Measurements from ENCODE around the gene FOXQ1. TPM values are rescaled to one million over a fixed set of nuclear protein-coding genes. Genes with fewer than 3 reads are reported as not detected.

Gene FOXQ1
- total and polyA plus RNA-seq, 2 donors: 0.42 to 6.3 TPM

GRCh38 chr6:1267790-1268762, 43.8 kb upstream of the FOXQ1 start:
- Histone ChIP-seq H3K4me1 (ENCODE audit: control insufficient read depth in 2 of 2, insufficient read depth in 2 of 2, low read length in 2 of 2) (no peaks in the 10 kb centered on the region), H3K27me3 (ENCODE audit: control insufficient read depth in 2 of 2, insufficient read depth in 1 of 2, low read length in 1 of 2) (peaks cover 0 to 2% of the 10 kb centered on the region in 2 donors)
- 92% methylated on average over 18 of the region's 18 CpGs for WGBS

GRCh38 chr6:1271071-1271763, 40.7 kb upstream of the FOXQ1 start:
- Histone ChIP-seq H3K4me3 (ENCODE audit: low read length in 2 of 2) (no peak overlapping the region), H3K27me3 (ENCODE audit: control insufficient read depth in 2 of 2, insufficient read depth in 1 of 2, low read length in 1 of 2) (no peaks in the 10 kb centered on the region), H3K27ac (ENCODE audit: low read depth in 1 of 2, low read length in 1 of 2) (no peak overlapping the region), H3K36me3 (ENCODE audit: control insufficient read depth in 2 of 2, insufficient read depth in 2 of 2, low read length in 1 of 2) (no peaks in the 10 kb centered on the region), H3K9me3 (ENCODE audit: control insufficient read depth in 2 of 2, insufficient read depth in 1 of 2, low read length in 1 of 2) (peaks cover 0 to 8% of the 10 kb centered on the region in 2 donors), H3K4me1 (ENCODE audit: control insufficient read depth in 2 of 2, insufficient read depth in 2 of 2, low read length in 2 of 2) (no peaks in the 10 kb centered on the region)
- no peak for DNase-seq (ENCODE audit: low read depth in 6 of 9, low spot score in 9 of 9)
- WGBS: 97% methylated on average over 11 of the region's 11 CpGs

More at GRCh38 chr6:1267790-1268762, 43.8 kb upstream of the FOXQ1 start:
- no peak overlapping the region for H3K4me3 ChIP-seq (ENCODE audit: low read length in 2 of 2)
- no peak for DNase-seq (ENCODE audit: low read depth in 6 of 9, low spot score in 9 of 9)
- H3K27ac ChIP-seq (ENCODE audit: low read depth in 1 of 2, low read length in 1 of 2): no peak overlapping the region
- H3K9me3 ChIP-seq (ENCODE audit: control insufficient read depth in 2 of 2, insufficient read depth in 1 of 2, low read length in 1 of 2): peaks cover 0 to 8% of the 10 kb centered on the region in 2 donors
- no peaks in the 10 kb centered on the region for H3K36me3 ChIP-seq (ENCODE audit: control insufficient read depth in 2 of 2, insufficient read depth in 2 of 2, low read length in 1 of 2)

- no peak overlapping the region for H3K27ac ChIP-seq (ENCODE audit: low read depth in 1 of 2, low read length in 1 of 2)
- peaks cover 0 to 10% of the 10 kb centered on the region in 2 donors for H3K27me3 ChIP-seq (ENCODE audit: control insufficient read depth in 2 of 2, insufficient read depth in 1 of 2, low read length in 1 of 2)
- H3K4me1 ChIP-seq (ENCODE audit: control insufficient read depth in 2 of 2, insufficient read depth in 2 of 2, low read length in 2 of 2): no peaks in the 10 kb centered on the region
- no peak overlapping the region for H3K4me3 ChIP-seq (ENCODE audit: low read length in 2 of 2)
- no peaks in the 10 kb centered on the region for H3K36me3 ChIP-seq (ENCODE audit: control insufficient read depth in 2 of 2, insufficient read depth in 2 of 2, low read length in 1 of 2)
- WGBS: 88% methylated on average over 5 of the region's 5 CpGs
- no peaks in the 10 kb centered on the region for H3K9me3 ChIP-seq (ENCODE audit: control insufficient read depth in 2 of 2, insufficient read depth in 1 of 2, low read length in 1 of 2)
- DNase-seq (ENCODE audit: low read depth in 6 of 9, low spot score in 9 of 9): no peak
Observed at GRCh38 chr6:1278061-1278720, 33.7 kb upstream of the FOXQ1 start.

GRCh38 chr6:1279065-1279464, 32.8 kb upstream of the FOXQ1 start:
- Histone ChIP-seq H3K36me3 (ENCODE audit: control insufficient read depth in 2 of 2, insufficient read depth in 2 of 2, low read length in 1 of 2) (no peaks in the 10 kb centered on the region), H3K9me3 (ENCODE audit: control insufficient read depth in 2 of 2, insufficient read depth in 1 of 2, low read length in 1 of 2) (no peaks in the 10 kb centered on the region), H3K4me1 (ENCODE audit: control insufficient read depth in 2 of 2, insufficient read depth in 2 of 2, low read length in 2 of 2) (no peaks in the 10 kb centered on the region), H3K27ac (ENCODE audit: low read depth in 1 of 2, low read length in 1 of 2) (no peak overlapping the region), H3K4me3 (ENCODE audit: low read length in 2 of 2) (no peak overlapping the region), H3K27me3 (ENCODE audit: control insufficient read depth in 2 of 2, insufficient read depth in 1 of 2, low read length in 1 of 2) (peaks cover 0 to 10% of the 10 kb centered on the region in 2 donors)
- WGBS: 92% methylated on average over 4 of the region's 4 CpGs
- DNase-seq (ENCODE audit: low read depth in 6 of 9, low spot score in 9 of 9): no peak

GRCh38 chr6:1280666-1281300, 31.1 kb upstream of the FOXQ1 start:
- Histone ChIP-seq H3K4me1 (ENCODE audit: control insufficient read depth in 2 of 2, insufficient read depth in 2 of 2, low read length in 2 of 2) (no peaks in the 10 kb centered on the region), H3K9me3 (ENCODE audit: control insufficient read depth in 2 of 2, insufficient read depth in 1 of 2, low read length in 1 of 2) (no peaks in the 10 kb centered on the region), H3K4me3 (ENCODE audit: low read length in 2 of 2) (no peak overlapping the region), H3K27me3 (ENCODE audit: control insufficient read depth in 2 of 2, insufficient read depth in 1 of 2, low read length in 1 of 2) (peaks cover 0 to 10% of the 10 kb centered on the region in 2 donors), H3K36me3 (ENCODE audit: control insufficient read depth in 2 of 2, insufficient read depth in 2 of 2, low read length in 1 of 2) (no peaks in the 10 kb centered on the region), H3K27ac (ENCODE audit: low read depth in 1 of 2, low read length in 1 of 2) (no peak overlapping the region)
- no peak for DNase-seq (ENCODE audit: low read depth in 6 of 9, low spot score in 9 of 9)
- 93% methylated on average over 8 of the region's 8 CpGs for WGBS

- Histone ChIP-seq H3K36me3 (ENCODE audit: control insufficient read depth in 2 of 2, insufficient read depth in 2 of 2, low read length in 1 of 2) (no peaks in the 10 kb centered on the region), H3K9me3 (ENCODE audit: control insufficient read depth in 2 of 2, insufficient read depth in 1 of 2, low read length in 1 of 2) (no peaks in the 10 kb centered on the region), H3K4me3 (ENCODE audit: low read length in 2 of 2) (no peak overlapping the region), H3K27me3 (ENCODE audit: control insufficient read depth in 2 of 2, insufficient read depth in 1 of 2, low read length in 1 of 2) (peaks cover 0 to 12% of the 10 kb centered on the region in 2 donors), H3K27ac (ENCODE audit: low read depth in 1 of 2, low read length in 1 of 2) (no peak overlapping the region), H3K4me1 (ENCODE audit: control insufficient read depth in 2 of 2, insufficient read depth in 2 of 2, low read length in 2 of 2) (no peaks in the 10 kb centered on the region)
- WGBS: 56% methylated on average over 8 of the region's 8 CpGs
- DNase-seq (ENCODE audit: low read depth in 6 of 9, low spot score in 9 of 9): no peak
Observed at GRCh38 chr6:1281746-1282145, 30.2 kb upstream of the FOXQ1 start.

- WGBS: 76% methylated on average over 3 of the region's 3 CpGs
- Histone ChIP-seq H3K4me1 (ENCODE audit: control insufficient read depth in 2 of 2, insufficient read depth in 2 of 2, low read length in 2 of 2) (no peaks in the 10 kb centered on the region), H3K27me3 (ENCODE audit: control insufficient read depth in 2 of 2, insufficient read depth in 1 of 2, low read length in 1 of 2) (peaks cover 0 to 12% of the 10 kb centered on the region in 2 donors), H3K4me3 (ENCODE audit: low read length in 2 of 2) (no peak overlapping the region), H3K36me3 (ENCODE audit: control insufficient read depth in 2 of 2, insufficient read depth in 2 of 2, low read length in 1 of 2) (no peaks in the 10 kb centered on the region), H3K9me3 (ENCODE audit: control insufficient read depth in 2 of 2, insufficient read depth in 1 of 2, low read length in 1 of 2) (no peaks in the 10 kb centered on the region), H3K27ac (ENCODE audit: low read depth in 1 of 2, low read length in 1 of 2) (no peak overlapping the region)
- DNase-seq (ENCODE audit: low read depth in 6 of 9, low spot score in 9 of 9): no peak
Observed at GRCh38 chr6:1283501-1283900, 28.4 kb upstream of the FOXQ1 start.

GRCh38 chr6:1285556-1285955, 26.3 kb upstream of the FOXQ1 start:
- 73% methylated on average over 6 of the region's 6 CpGs for WGBS
- Histone ChIP-seq H3K27me3 (ENCODE audit: control insufficient read depth in 2 of 2, insufficient read depth in 1 of 2, low read length in 1 of 2) (peaks cover 0 to 12% of the 10 kb centered on the region in 2 donors), H3K27ac (ENCODE audit: low read depth in 1 of 2, low read length in 1 of 2) (no peak overlapping the region), H3K4me1 (ENCODE audit: control insufficient read depth in 2 of 2, insufficient read depth in 2 of 2, low read length in 2 of 2) (no peaks in the 10 kb centered on the region), H3K4me3 (ENCODE audit: low read length in 2 of 2) (no peak overlapping the region), H3K9me3 (ENCODE audit: control insufficient read depth in 2 of 2, insufficient read depth in 1 of 2, low read length in 1 of 2) (no peaks in the 10 kb centered on the region), H3K36me3 (ENCODE audit: control insufficient read depth in 2 of 2, insufficient read depth in 2 of 2, low read length in 1 of 2) (no peaks in the 10 kb centered on the region)
- no peak for DNase-seq (ENCODE audit: low read depth in 6 of 9, low spot score in 9 of 9)

Measured in thymus (tissue), 11 donors.